Right lobe of liver (tissue), 6 donors: ENCODE results near the gene SSC5D. TPM values are rescaled to one million over a fixed set of nuclear protein-coding genes. Genes with fewer than 3 reads are reported as not detected.
A peak's percentile ranks its signal among the peaks of the same experiment; 100 is the strongest.

ENCODE experiments used
- ATAC-seq, 4 donors: fragments of 200-7000 bp; cut with Tn5 transposase; one replicate each; pipeline ENCODE4 v1.9.1; 2020; ENCODE audit warnings: mild to moderate bottlenecking in 4 of 4, moderate library complexity in 4 of 4
- DNase-seq, 3 donors: peaks; one replicate each; pipeline ENCODE4 v3.0.0-alpha.2; 2020
- H3K27ac ChIP-seq, 3 donors: fragments of 200-600 bp; one replicate each; pipeline ENCODE4 v1.8.0; 2022
- H3K27me3 ChIP-seq, 2 donors: fragments of 200-600 bp; one replicate each; pipeline ENCODE4 v1.8.0; 2022
- H3K36me3 ChIP-seq, 4 donors: fragments of 200-600 bp; sonication (generic) in 1 of 4; one replicate each; pipeline versions ENCODE4 v1.5.1 to v1.8.0; 2017 to 2022; ENCODE audit warnings: control low read depth in 1 of 4
- H3K4me1 ChIP-seq, 4 donors: fragments of 200-600 bp; sonication (generic) in 1 of 4; one replicate each; pipeline versions ENCODE4 v1.5.1 to v1.8.0; 2017 to 2022; ENCODE audit warnings: control low read depth in 1 of 4
- H3K4me3 ChIP-seq, 3 donors: fragments of 200-600 bp; one replicate each; pipeline ENCODE4 v1.8.0; 2022
- H3K9me3 ChIP-seq, 4 donors: fragments of 200-600 bp; sonication (generic) in 1 of 4; one replicate each; pipeline versions ENCODE4 v1.5.1 to v1.8.0; 2017 to 2022; ENCODE audit warnings: control low read depth in 1 of 4
- CTCF ChIP-seq, 4 donors: fragments of 200-600 bp in 3 of 4; fragments of 450-650 bp in 1 of 4; IDR thresholded peaks; one replicate each; pipeline versions ENCODE4 v1.5.1 to v1.8.0; 2016 to 2022; ENCODE audit warnings: antibody characterized with exemption in 4 of 4, mild to moderate bottlenecking in 2 of 4
- POLR2A ChIP-seq: fragments of 450-650 bp; IDR thresholded peaks from one replicate; pipeline ENCODE4 v1.6.1; 2017; ENCODE audit warnings: antibody characterized with exemption, mild to moderate bottlenecking
- WGBS: methylation state at CpG from one replicate; pipeline ENCODE4 v1.1.6; 2018; ENCODE audit warnings: low coverage, low lambda C conversion rate; ENCODE audit not compliant: insufficient coverage; ENCODE audit errors: missing lambda C conversion rate; 5-methylcytosine and 5-hydroxymethylcytosine counted together
- intact Hi-C, 2 donors: fragments of 100-400 bp; cut with DNase I; formaldehyde crosslinking; loops; one replicate each; pipeline versions ENCODE4 v1.11.2 to v1.14.1; 2022
- total RNA-seq, 6 experiments: library from RNA; depleted of rRNA in 2 of 6; stranded (reverse); fragments of >200 nt in 2 of 6; fragmentation: NEBNext Ultra II Directional in 3 of 6; extraction: Animal tissue kit (Norgen Biotek cat#: 25700) in 3 of 6; gene quantifications; one replicate each; pipeline versions ENCODE4 v1.1.0 to v1.2.4, GENCODE V29; 2016 to 2023
- donor health status: DM: no; HTN: yes; CAD: no.
- donor health status: DM: no; HTN: no; CAD: no.
- donor health status: DM: no; HTN: no; CAD: no.
- donor health status: DM: no; HTN: yes; CAD: no.
- donor health status: DM: no; HTN: yes; CAD: no.

SSC5D gene
- total RNA-seq, 6 experiments from 2014 or later, result 0.35 to 1.6 (median 1.2) TPM

DNA sequence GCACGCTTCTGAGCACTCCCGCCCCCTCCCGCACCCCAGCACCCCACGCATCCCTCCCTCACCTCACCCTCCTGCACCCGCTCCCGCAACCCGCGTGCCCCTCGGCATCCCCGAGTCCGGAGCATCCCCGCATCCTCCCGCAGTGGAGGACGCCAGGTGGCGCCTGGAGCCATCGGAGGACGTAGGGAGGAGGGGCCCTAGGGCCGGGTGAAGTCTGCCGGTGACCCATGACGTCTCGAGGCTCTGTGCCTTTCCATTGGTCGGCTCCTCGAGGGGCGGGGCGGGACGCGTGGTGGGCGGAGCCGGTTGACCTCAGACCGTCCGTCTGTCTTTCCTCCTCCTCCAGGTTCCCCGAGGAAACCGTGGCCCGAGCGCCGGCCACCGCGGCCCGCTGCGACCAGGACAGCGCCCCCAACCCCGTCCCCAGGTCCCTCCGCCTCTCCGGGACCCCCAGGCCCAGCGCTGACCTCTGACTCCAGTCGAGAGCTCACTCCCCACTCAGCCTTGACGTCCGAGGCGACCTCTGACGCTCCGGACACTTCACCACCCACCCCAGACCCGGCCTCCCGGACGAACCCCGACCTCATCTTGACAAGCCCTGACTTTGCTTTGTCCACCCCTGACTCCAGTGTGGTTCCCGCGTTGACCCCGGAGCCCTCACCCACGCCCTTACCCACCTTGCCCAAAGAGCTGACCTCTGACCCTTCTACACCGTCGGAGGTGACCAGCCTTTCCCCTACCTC is 28.8 kb downstream of the SSC5D start:
- intact Hi-C loops, result loop anchor here (5.0 kb wide), 2 partner anchors 90 to 115 kb away; partner anchors contain the start of gene ZNF865 (in 1 of the 2)

DNA sequence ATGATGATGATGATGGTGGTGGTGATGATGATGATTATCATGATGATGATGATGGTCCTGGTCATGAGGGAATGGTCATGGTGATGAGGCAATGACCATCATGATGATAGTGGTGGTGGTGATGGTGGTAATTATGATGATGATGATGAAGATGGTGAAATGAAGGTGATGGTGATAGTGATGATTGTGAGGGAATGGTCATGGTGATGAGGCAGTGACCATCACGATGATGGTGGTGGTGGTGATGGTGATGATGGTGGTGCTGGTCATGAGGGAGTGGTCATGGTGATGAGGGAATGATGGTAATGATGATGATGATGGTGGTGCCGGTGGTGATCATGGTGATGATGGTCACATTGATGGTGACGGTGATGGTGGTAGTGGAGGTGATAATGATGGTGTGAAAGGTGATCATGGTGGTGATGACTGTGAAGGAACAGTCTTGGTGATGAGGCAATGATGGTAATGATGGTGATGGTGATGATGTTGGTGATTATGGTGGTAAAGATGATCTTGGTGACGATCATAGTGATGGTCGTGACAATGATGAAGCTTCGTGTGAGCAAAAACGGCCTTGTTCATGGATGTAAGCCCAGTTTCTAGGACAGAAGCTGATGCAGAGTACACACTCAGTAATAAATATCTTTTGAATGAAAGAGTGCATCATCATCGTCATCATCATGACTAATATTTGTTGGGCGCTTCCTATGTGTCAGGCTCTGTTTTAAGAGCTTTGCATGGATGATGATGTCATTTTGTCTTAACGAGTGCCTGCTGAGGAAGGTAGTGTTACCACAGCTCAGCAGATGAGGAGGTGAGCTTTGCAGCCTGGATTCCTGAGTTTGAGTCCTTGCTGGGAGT is 31.4 kb downstream of the SSC5D start:
- no peaks in the 10 kb centered on the region for H3K36me3 ChIP-seq
- ATAC-seq (no peak), DNase-seq (no peak)
- intact Hi-C loops, result loop anchor here (5.0 kb wide), 2 partner anchors 88 to 113 kb away; partner anchors contain the start of gene ZNF865 (in 1 of the 2)
- H3K27me3 ChIP-seq, result no peaks in the 10 kb centered on the region
- WGBS, result 84% methylated on average over 8 of the region's 10 CpGs
- no peak for TF ChIP-seq CTCF (IDR thresholded peaks at IDR 0.05)
- no peak for TF ChIP-seq POLR2A
- H3K4me1 ChIP-seq, result no peaks in the 10 kb centered on the region
- H3K4me3 ChIP-seq, result no peak overlapping the region
- no peaks in the 10 kb centered on the region for H3K9me3 ChIP-seq
- H3K27ac ChIP-seq, result no peak overlapping the region

More for the DNA sequence above, 28.8 kb downstream of the SSC5D start:
- Histone ChIP-seq H3K36me3 (no peaks in the 10 kb centered on the region), H3K9me3 (no peaks in the 10 kb centered on the region), H3K4me1 (no peaks in the 10 kb centered on the region), H3K4me3 (peak overlapping the region; percentile 49 to 60 (median 55)), H3K27me3 (no peaks in the 10 kb centered on the region), H3K27ac (peak overlapping the region; percentile 81 to 88 (median 87))
- peak; percentile 94 to 95 (median 94) for DNase-seq
- 1% methylated on average over 21 of the region's 61 CpGs for WGBS
- TF ChIP-seq CTCF (IDR thresholded peaks at IDR 0.05) (peak; percentile 63 to 94 (median 80)), POLR2A (peak; percentile 40)
- ATAC-seq, result peak; percentile 100

DNA sequence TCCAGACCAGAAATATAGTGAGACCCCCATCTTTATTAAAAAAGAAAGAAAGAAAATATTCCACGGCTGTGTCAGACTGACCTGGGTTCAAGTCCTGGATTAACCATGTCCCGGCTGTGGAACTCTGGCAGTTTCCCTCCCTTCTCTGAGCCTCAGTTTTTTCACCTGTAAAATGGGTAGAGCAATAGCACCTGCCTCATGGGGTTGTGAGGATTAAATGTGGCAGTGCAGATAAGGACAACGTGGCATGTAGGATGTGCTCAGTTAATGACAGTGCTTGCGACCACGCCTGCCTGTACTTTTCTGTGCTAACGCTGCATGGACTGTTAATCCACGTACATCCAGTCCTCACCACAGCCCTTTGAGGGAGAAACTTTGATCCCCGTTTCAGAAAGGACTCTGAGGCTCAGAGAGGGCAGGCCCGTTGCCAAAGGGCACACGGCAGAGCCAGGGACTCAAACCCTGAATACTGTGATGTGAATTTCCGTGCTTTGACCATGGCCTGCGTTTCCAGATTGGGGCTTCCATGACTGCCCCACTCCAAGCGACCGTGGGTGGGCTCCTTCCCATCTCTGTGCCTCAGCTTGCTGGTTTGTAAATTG is 32.6 kb downstream of the SSC5D start:
- H3K4me1 ChIP-seq, result no peaks in the 10 kb centered on the region
- 54% methylated on average over 9 of the region's 14 CpGs for WGBS
- no peaks in the 10 kb centered on the region for H3K27me3 ChIP-seq
- H3K9me3 ChIP-seq, result no peaks in the 10 kb centered on the region
- intact Hi-C loops, result no loop called here
- no peak overlapping the region for H3K4me3 ChIP-seq
- no peak overlapping the region for H3K27ac ChIP-seq
- DNase-seq, result no peak
- ATAC-seq, result no peak
- no peaks in the 10 kb centered on the region for H3K36me3 ChIP-seq
- no peak for TF ChIP-seq POLR2A
- no peak for TF ChIP-seq CTCF (IDR thresholded peaks at IDR 0.05)

DNA sequence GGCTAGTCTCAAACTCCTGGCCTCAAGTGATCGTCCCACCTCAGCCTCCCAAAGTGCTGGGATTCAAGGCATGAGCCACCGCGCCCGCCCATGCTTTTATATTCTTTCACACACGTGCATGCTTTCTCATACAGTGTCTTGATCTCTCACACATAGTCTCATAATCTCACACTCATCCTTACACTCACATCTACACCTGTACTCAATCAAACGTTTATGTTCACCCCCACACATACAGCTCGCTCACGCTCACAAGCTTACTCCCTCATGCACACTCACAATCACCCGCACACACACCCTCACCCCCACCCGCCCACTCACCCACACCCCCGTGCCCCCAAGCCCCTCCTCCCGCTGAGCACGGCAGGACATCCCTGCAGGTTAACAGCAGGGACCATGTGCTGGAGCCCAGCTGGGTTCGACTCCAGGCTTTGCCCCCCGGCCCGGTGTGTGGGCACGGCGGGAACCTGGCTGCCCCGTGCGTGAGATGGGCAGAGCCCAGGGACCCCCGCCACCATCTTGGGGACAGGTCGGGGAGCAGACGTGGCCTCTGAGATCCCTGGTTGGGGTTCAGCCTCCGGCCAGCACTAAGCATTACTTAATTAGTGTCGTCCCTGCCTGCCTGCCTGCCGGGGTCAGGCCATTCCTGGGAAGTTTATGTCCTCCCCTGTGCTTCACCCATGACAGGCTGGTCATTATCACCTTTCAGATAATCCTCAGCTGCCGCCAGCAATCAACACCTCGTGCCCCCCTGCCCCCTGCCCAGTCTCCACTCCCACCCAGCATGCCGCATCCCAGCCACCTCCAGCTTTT is 37.3 kb downstream of the SSC5D start:
- TF ChIP-seq POLR2A, result no peak
- TF ChIP-seq CTCF (IDR thresholded peaks at IDR 0.05), result no peak
- no peak overlapping the region for H3K27ac ChIP-seq
- no peaks in the 10 kb centered on the region for H3K27me3 ChIP-seq
- ATAC-seq (no peak), DNase-seq (no peak)
- peaks cover 0 to 4% (median 0%) of the 10 kb centered on the region in 4 donors for H3K4me1 ChIP-seq
- intact Hi-C loops, result no loop called here
- no peak overlapping the region for H3K4me3 ChIP-seq
- 39% methylated on average over 23 of the region's 29 CpGs for WGBS
- no peaks in the 10 kb centered on the region for H3K36me3 ChIP-seq
- H3K9me3 ChIP-seq, result no peaks in the 10 kb centered on the region
